Measurements from ENCODE around the gene CD180.

DNA sequence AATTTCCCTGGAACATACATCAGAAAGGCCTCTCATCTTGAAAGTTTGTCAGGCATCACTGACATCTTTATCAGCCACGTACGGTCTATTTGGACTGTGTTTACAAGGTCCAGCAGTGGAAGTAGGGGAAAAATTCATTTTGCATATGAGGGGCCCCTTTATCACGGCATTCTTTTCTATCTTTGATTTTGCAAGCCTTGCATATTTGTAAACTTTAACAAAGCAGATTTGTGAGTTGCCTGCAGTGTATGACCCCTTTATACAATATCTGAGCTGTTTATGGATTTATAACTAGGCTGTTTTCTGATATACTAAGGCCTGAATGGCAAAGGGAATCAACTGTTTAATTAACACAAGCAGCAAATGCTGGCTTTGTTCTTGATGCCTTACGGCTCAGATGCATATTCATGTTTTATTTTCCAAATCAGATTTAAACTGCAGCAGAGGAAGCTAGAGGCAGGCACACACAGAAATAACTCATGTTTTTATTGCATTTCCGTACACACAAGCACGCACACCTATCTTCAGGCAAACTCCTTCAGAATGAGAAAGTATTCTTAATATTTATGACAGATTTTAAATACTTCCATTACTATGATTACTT lies 61.1 kb downstream of the CD180 start:
- TF ChIP-seq EZH2phosphoT487 (IDR thresholded peaks at IDR 0.05; ENCODE audit: insufficient read depth, low read depth): no peak
- no peak for TF ChIP-seq EZH2 (IDR thresholded peaks at IDR 0.05; ENCODE audit: insufficient read depth, poor library complexity, severe bottlenecking)
